GM23338 (cell line): ENCODE data around the gene ANKH. TPM values are rescaled to one million over a fixed set of nuclear protein-coding genes. Genes with fewer than 3 reads are reported as not detected.

Experiments
- ATAC-seq: fragments of 200-7000 bp; cut with Tn5 transposase; 3 replicates; pipeline ENCODE4 v1.9.1; 2020
- DNase-seq: peaks from one replicate; pipeline ENCODE4 v3.0.0-alpha.2; 2015; ENCODE audit warnings: low spot score
- H2AFZ ChIP-seq: fragments of 200-600 bp; sonication (generic); 2 replicates; pipeline ENCODE4 v1.8.0; 2016; ENCODE audit warnings: antibody characterized with exemption, mild to moderate bottlenecking, moderate library complexity
- H3F3A ChIP-seq: fragments of 200-600 bp; sonication (generic); replicated peaks from 2 replicates; pipeline ENCODE4 v1.8.0; 2017; ENCODE audit warnings: antibody characterized with exemption, mixed run types, low read depth
- H3K27ac ChIP-seq: fragments of 200-600 bp; sonication (generic); 2 replicates; pipeline ENCODE4 v1.6.1; 2016; ENCODE audit warnings: low read depth
- H3K27me3 ChIP-seq: fragments of 200-600 bp; sonication (generic); 2 replicates; pipeline ENCODE4 v1.8.0; 2016; ENCODE audit warnings: mild to moderate bottlenecking, mixed run types, moderate library complexity; ENCODE audit not compliant: insufficient read depth
- H3K36me3 ChIP-seq: fragments of 200-600 bp; sonication (generic); 2 replicates; pipeline ENCODE4 v1.8.0; 2016; ENCODE audit warnings: mild to moderate bottlenecking; ENCODE audit not compliant: insufficient read depth
- H3K4me1 ChIP-seq: fragments of 200-600 bp; sonication (generic); 2 replicates; pipeline ENCODE4 v1.8.0; 2016; ENCODE audit warnings: mild to moderate bottlenecking, moderate library complexity; ENCODE audit not compliant: insufficient read depth
- H3K4me2 ChIP-seq: fragments of 200-600 bp; sonication (generic); 2 replicates; pipeline ENCODE4 v1.7.1; 2017; ENCODE audit warnings: mixed run types
- H3K4me3 ChIP-seq: fragments of 200-600 bp; sonication (generic); 2 replicates; pipeline ENCODE4 v1.6.1; 2016; ENCODE audit warnings: mixed run types
- H3K79me2 ChIP-seq: fragments of 200-600 bp; sonication (generic); replicated peaks from 2 replicates; pipeline ENCODE4 v1.8.0; 2017; ENCODE audit warnings: mild to moderate bottlenecking; ENCODE audit not compliant: insufficient read depth
- H3K9me2 ChIP-seq: fragments of 200-600 bp; sonication (generic); 2 replicates; pipeline ENCODE4 v1.8.0; 2017; ENCODE audit not compliant: insufficient read depth
- H4K20me1 ChIP-seq: fragments of 200-600 bp; sonication (generic); replicated peaks from 2 replicates; pipeline ENCODE4 v1.8.0; 2017; ENCODE audit warnings: mild to moderate bottlenecking; ENCODE audit not compliant: insufficient read depth
- H3K27ac Mint-ChIP-seq: 2 replicates; pipeline ENCODE4 v1.8.0; 2020; ENCODE audit warnings: inconsistent platforms, mild to moderate bottlenecking, moderate library complexity, mixed read lengths
- H3K27me3 Mint-ChIP-seq: 3 replicates; pipeline ENCODE4 v1.8.0; 2022; ENCODE audit warnings: low read depth, mild to moderate bottlenecking, moderate library complexity, mixed read lengths, inconsistent platforms; ENCODE audit not compliant: insufficient read depth, poor library complexity
- H3K36me3 Mint-ChIP-seq: 3 replicates; pipeline ENCODE4 v1.8.0; 2021; ENCODE audit warnings: low read depth, mild to moderate bottlenecking, inconsistent platforms, moderate library complexity, mixed read lengths
- H3K4me1 Mint-ChIP-seq: 3 replicates; pipeline ENCODE4 v1.8.0; 2020; ENCODE audit warnings: mild to moderate bottlenecking, inconsistent platforms, mixed read lengths
- H3K4me3 Mint-ChIP-seq: 3 replicates; pipeline ENCODE4 v1.8.0; 2021; ENCODE audit warnings: moderate library complexity, mild to moderate bottlenecking, inconsistent platforms, mixed read lengths
- H3K9me3 Mint-ChIP-seq: 3 replicates; pipeline ENCODE4 v1.8.0; 2020; ENCODE audit warnings: moderate library complexity, mild to moderate bottlenecking, inconsistent platforms, mixed read lengths
- CREB1 ChIP-seq: fragments of 250-450 bp; sonication (Bioruptor Pico); IDR thresholded peaks from 2 replicates; pipeline ENCODE4 v1.5.0; 2020; ENCODE audit warnings: low read depth, mild to moderate bottlenecking, moderate library complexity
- ETS1 ChIP-seq: IDR thresholded peaks from 2 replicates; pipeline ENCODE4 v1.6.1; 2016; ENCODE audit warnings: antibody characterized with exemption
- EZH2 ChIP-seq: fragments of 200-600 bp; sonication (generic); IDR thresholded peaks from one replicate; pipeline ENCODE4 v1.8.0; 2017; ENCODE audit warnings: antibody characterized with exemption, mild to moderate bottlenecking, low read depth; ENCODE audit not compliant: unreplicated experiment
- EZH2phosphoT487 ChIP-seq: fragments of 200-600 bp; sonication (generic); IDR thresholded peaks from one replicate; pipeline ENCODE4 v1.8.1; 2018; ENCODE audit warnings: antibody characterized with exemption; ENCODE audit not compliant: unreplicated experiment
- NANOG ChIP-seq: IDR thresholded peaks from 2 replicates; pipeline ENCODE4 v1.6.1; 2016; ENCODE audit warnings: antibody characterized with exemption, borderline replicate concordance
- REST ChIP-seq: IDR thresholded peaks from one replicate; pipeline ENCODE4 v1.6.1; 2018; ENCODE audit warnings: antibody characterized with exemption; ENCODE audit not compliant: unreplicated experiment
- polyA plus RNA-seq: library from polyadenylated mRNA; unstranded; fragments of >200 nt; fragmentation: Nextera tagmentation; extraction: Ambion mirVana; gene quantifications from 2 replicates; pipeline ENCODE4 v1.2.1, GENCODE V29; 2016
- total RNA-seq: library from RNA; depleted of rRNA; stranded (reverse); fragments of >200 nt; shearing (Covaris generic); gene quantifications from 2 replicates; pipeline ENCODE4 v1.2.3, GENCODE V29; 2014
- TF ChIP-seq, protein P1 (sequence below), 2 experiments: fragments of 200-600 bp in 1 of 2; sonication (generic) in 1 of 2; conservative IDR thresholded peaks; 2 replicates each; pipeline versions ENCODE4 v1.5.1 to v1.6.1; 2016 to 2017; ENCODE audit warnings: antibody characterized with exemption in 2 of 2, low read depth in 2 of 2, mild to moderate bottlenecking in 2 of 2, moderate library complexity in 1 of 2

ANKH gene
- total and polyA plus RNA-seq, 2 experiments from 2014 or later = 5.0 to 6.1 TPM

DNA sequence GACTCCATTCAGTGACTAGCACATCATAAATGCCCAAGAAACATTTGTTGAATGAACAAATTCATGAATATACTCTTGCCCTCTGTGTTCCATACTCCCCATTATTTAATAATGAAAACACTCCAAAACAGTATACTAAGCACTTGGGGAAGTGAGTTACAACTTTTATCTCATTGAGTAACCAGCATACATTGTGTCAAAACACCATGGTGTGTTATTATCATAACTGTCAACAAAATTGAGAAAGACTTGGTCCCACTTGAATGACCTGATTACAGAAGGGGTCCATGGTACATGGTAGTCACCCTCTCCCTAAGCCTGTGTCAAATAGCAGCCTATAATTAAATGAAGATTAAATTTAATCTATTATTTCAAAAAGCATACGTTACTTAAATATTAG is 16.2 kb downstream of the ANKH start:
- Mint-ChIP-seq H3K27me3 (peaks cover 2% of the 10 kb centered on the region), H3K27ac (no peak overlapping the region), H3K36me3 (no peaks in the 10 kb centered on the region), H3K4me1 (peaks cover 10% of the 10 kb centered on the region), H3K9me3 (no peaks in the 10 kb centered on the region), H3K4me3 (no peak overlapping the region)
- Histone ChIP-seq H3K27ac (no peak overlapping the region), H3K4me3 (no peak overlapping the region), H3K79me2 (no peaks in the 10 kb centered on the region), H3K9me2 (no peaks in the 10 kb centered on the region), H3F3A (no peaks in the 10 kb centered on the region), H4K20me1 (no peaks in the 10 kb centered on the region), H3K36me3 (no peaks in the 10 kb centered on the region), H3K4me2 (no peak overlapping the region), H2AFZ (no peak overlapping the region), H3K27me3 (no peaks in the 10 kb centered on the region), H3K4me1 (peaks cover 15% of the 10 kb centered on the region)
- DNase-seq (no peak), ATAC-seq (no peak)
- TF ChIP-seq ETS1 = no peak

- Mint-ChIP-seq H3K27me3 (peaks cover 2% of the 10 kb centered on the region), H3K27ac (no peak overlapping the region), H3K9me3 (no peaks in the 10 kb centered on the region), H3K4me1 (peaks cover 16% of the 10 kb centered on the region), H3K36me3 (no peaks in the 10 kb centered on the region), H3K4me3 (no peak overlapping the region)
- DNase-seq (no peak), ATAC-seq (no peak)
- H3K4me2 ChIP-seq = no peak overlapping the region
- H2AFZ ChIP-seq = no peak overlapping the region
- H3K4me3 ChIP-seq = no peak overlapping the region
- H3K27ac ChIP-seq = no peak overlapping the region
- no peaks in the 10 kb centered on the region for H3K36me3 ChIP-seq
- peaks cover 21% of the 10 kb centered on the region for H3K4me1 ChIP-seq
- TF ChIP-seq REST (no peak), EZH2 (no peak), CREB1 (CRISPR knock-in tag) (no peak), EZH2phosphoT487 (no peak), NANOG (no peak)
- TF ChIP-seq, protein P1, sequence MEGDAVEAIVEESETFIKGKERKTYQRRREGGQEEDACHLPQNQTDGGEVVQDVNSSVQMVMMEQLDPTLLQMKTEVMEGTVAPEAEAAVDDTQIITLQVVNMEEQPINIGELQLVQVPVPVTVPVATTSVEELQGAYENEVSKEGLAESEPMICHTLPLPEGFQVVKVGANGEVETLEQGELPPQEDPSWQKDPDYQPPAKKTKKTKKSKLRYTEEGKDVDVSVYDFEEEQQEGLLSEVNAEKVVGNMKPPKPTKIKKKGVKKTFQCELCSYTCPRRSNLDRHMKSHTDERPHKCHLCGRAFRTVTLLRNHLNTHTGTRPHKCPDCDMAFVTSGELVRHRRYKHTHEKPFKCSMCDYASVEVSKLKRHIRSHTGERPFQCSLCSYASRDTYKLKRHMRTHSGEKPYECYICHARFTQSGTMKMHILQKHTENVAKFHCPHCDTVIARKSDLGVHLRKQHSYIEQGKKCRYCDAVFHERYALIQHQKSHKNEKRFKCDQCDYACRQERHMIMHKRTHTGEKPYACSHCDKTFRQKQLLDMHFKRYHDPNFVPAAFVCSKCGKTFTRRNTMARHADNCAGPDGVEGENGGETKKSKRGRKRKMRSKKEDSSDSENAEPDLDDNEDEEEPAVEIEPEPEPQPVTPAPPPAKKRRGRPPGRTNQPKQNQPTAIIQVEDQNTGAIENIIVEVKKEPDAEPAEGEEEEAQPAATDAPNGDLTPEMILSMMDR (conservative IDR thresholded peaks at IDR 0.05; ENCODE audit: low read depth in 2 of 2) = no peak
- H3K9me2 ChIP-seq = no peaks in the 10 kb centered on the region
- no peaks in the 10 kb centered on the region for H3K79me2 ChIP-seq
- H3K27me3 ChIP-seq = no peaks in the 10 kb centered on the region
- H3F3A ChIP-seq = no peaks in the 10 kb centered on the region
- no peaks in the 10 kb centered on the region for H4K20me1 ChIP-seq
Measured at GRCh38 chr5:14854799-14855198, 16.8 kb downstream of the ANKH start.
